ENCODE results near the gene GRK3. TPM values are rescaled to one million over a fixed set of nuclear protein-coding genes. Genes with fewer than 3 reads are reported as not detected.

GRK3 gene
- total and polyA plus RNA-seq, 10 of the 15 experiments (the other 5 are each of a cell fraction or from before 2014, with no cell fraction given), result 3.1 to 35.1 (median 14.7) TPM

GRCh38 chr22:25536589-25536988, 27.9 kb upstream of the GRK3 start:
- no peaks in the 10 kb centered on the region; the same call in 2 of the 3 replicates for H3K9me3 ChIP-seq (replicated peaks; ENCODE audit: control insufficient read depth, insufficient read depth, low read length)
- H3K27me3 ChIP-seq (replicated peaks in 1 of 2; ENCODE audit: control insufficient read depth in 2 of 2, insufficient read depth in 2 of 2, low read length in 1 of 2), result no peaks in the 10 kb centered on the region
- no peaks in the 10 kb centered on the region for H3K4me1 ChIP-seq (ENCODE audit: control insufficient read depth, insufficient read depth, low read length)
- ChIA-PET POLR2A (no interaction called here), RAD21 (ENCODE audit: unreplicated experiment) (no interaction called here), CTCF (no interaction called here), SMC1A (ENCODE audit: uncharacterized antibody, unreplicated experiment) (interaction anchor here (1.0 kb wide), 1 partner anchor 90 kb away, joined by 3 read pairs; no protein-coding TSS in a partner anchor)
- no peak overlapping the region for H3K4me2 ChIP-seq (ENCODE audit: control insufficient read depth, insufficient read depth)
- 42% methylated on average over 4 of the region's 4 CpGs for WGBS (ENCODE audit: insufficient coverage, insufficient replicate concordance, low lambda C conversion rate, missing lambda C conversion rate)
- no peak overlapping the region for H3K27ac ChIP-seq (ENCODE audit: control insufficient read depth, insufficient read depth)
- ATAC-seq, result no peak
- in situ Hi-C loops (cut with MboI) (no loop called here), intact Hi-C loops (cut with micrococcal nuclease; ENCODE audit: unreplicated experiment) (no loop called here)
- no peak for DNase-seq (ENCODE audit: low read depth, low spot score)
- H4K20me1 ChIP-seq (ENCODE audit: control insufficient read depth, insufficient read depth), result no peaks in the 10 kb centered on the region
- no peaks in the 10 kb centered on the region for H3K36me3 ChIP-seq (ENCODE audit: control insufficient read depth in 2 of 2, insufficient read depth in 2 of 2, low read length in 1 of 2)
- H3K9ac ChIP-seq (ENCODE audit: control insufficient read depth, insufficient read depth, low read length), result no peak overlapping the region
- H3K4me3 ChIP-seq, result no peak overlapping the region
- H3K79me2 ChIP-seq (ENCODE audit: control insufficient read depth, insufficient read depth, low read length), result no peaks in the 10 kb centered on the region
- H2AFZ ChIP-seq (ENCODE audit: control insufficient read depth, low read depth, low read length), result no peak overlapping the region
- FAIRE-seq, result no peak
- BruUV-seq (replicated peaks), result no TSS peak
- no peak for TF ChIP-seq JUND (IDR thresholded peaks at IDR 0.05; ENCODE audit: low read depth, low read length)
- no peak for TF ChIP-seq MYB (IDR thresholded peaks at IDR 0.05; ENCODE audit: borderline replicate concordance, low read depth, low read length)
- TF ChIP-seq WRNIP1 (IDR thresholded peaks at IDR 0.05; ENCODE audit: borderline replicate concordance, low read depth, low read length), result no peak
- no peak for TF ChIP-seq NBN (IDR thresholded peaks at IDR 0.05)
- no peak for TF ChIP-seq MYC (IDR thresholded peaks at IDR 0.05; ENCODE audit: insufficient read depth, insufficient read length, insufficient replicate concordance, low read length, severe bottlenecking)
- no peak for TF ChIP-seq BCL3 (IDR thresholded peaks at IDR 0.05; ENCODE audit: borderline replicate concordance, insufficient read depth, low read depth, low read length, poor library complexity, severe bottlenecking)
- TF ChIP-seq NR2F1 (conservative IDR thresholded peaks at IDR 0.05), result no peak
- no peak for TF ChIP-seq SIX5 (IDR thresholded peaks at IDR 0.05; ENCODE audit: low read depth, low read length, severe bottlenecking)
- no peak for TF ChIP-seq ATF2 (IDR thresholded peaks at IDR 0.05; ENCODE audit: low read length)
- no peak for TF ChIP-seq YY1 (IDR thresholded peaks at IDR 0.05; ENCODE audit: low read depth, low read length)
- no peak for TF ChIP-seq ZNF592 (IDR thresholded peaks at IDR 0.05)
- TF ChIP-seq NR2C2 (IDR thresholded peaks at IDR 0.05; ENCODE audit: borderline replicate concordance, control insufficient read depth, insufficient read length, low read depth), result no peak
- no peak for TF ChIP-seq BCL11A (IDR thresholded peaks at IDR 0.05; ENCODE audit: low read depth, low read length)
- no peak for TF ChIP-seq BACH1 (IDR thresholded peaks at IDR 0.05; ENCODE audit: borderline replicate concordance)
- TF ChIP-seq SMAD5 (IDR thresholded peaks at IDR 0.05; ENCODE audit: low read depth), result no peak
- no peak for TF ChIP-seq ESRRA (IDR thresholded peaks at IDR 0.05; ENCODE audit: low read length)

All from GM12878 (cell line).